ENCODE measurements around the gene P2RY2. TPM values are rescaled to one million over a fixed set of nuclear protein-coding genes. Genes with fewer than 3 reads are reported as not detected.

P2RY2 gene
- polyA plus RNA-seq, 3 donors from 2014 or later, result 0.30 TPM; not detected in 2

DNA sequence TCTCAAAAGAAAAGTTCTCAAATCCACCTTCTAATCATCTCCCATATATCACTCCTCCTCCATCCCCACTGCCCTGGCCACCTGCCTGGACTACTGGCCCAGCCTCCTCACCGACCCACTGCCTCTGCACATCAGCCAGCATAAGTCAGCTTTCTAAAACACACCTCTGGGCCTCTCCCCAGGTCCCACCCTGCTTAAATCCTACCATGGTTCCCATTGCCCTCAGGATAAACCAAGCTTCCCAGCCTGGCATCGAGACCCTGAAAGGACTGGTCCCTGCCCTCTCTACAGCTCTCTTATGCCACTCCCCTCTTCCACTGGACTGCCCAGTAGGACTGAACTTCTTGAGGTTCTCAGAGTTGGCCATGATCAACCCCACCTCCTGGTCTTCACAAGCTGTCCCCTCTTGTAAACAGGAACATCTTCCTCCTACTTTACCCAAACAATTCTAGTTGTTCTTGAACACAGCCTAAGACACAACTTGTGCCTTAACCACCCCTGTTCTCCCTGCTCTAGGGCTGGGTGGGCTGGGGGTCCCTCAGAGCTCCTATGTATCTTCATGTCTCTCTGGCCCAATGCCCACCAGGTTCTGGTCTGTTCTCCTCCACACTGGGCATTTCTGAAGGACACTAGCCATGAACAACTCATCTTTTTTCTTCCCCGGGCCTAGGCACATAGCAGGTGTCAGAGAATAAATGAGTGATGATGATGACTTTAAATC is 41.5 kb downstream of the P2RY2 start:
- Mint-ChIP-seq H3K27ac (peak overlapping the region in 1 of 6 donors; percentile 46), H3K4me1 (no peaks in the 10 kb centered on the region), H3K9me3 (no peaks in the 10 kb centered on the region), H3K36me3 (no peaks in the 10 kb centered on the region), H3K27me3 (ENCODE audit: low read depth in 3 of 3) (peaks cover 2 to 7% (median 5%) of the 10 kb centered on the region in 3 donors), H3K4me3 (no peak overlapping the region)
- DNase-seq, result no peak

DNA sequence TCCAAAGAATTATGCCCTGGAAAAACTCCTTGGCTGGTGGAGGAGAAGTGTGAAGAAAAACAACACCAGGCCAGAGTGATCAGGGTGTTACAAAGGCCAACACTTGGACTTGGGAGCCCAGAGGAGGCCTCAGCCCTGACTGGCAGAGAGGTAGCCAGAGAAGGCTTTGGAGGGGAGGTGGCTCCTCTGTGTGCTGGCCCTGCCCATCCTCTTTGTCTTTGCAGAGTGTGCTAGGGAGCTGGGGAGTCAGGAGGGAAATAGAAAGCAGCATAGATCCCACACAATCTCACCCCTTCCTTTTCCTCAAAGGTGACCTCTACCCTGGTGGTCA is 42.0 kb downstream of the P2RY2 start:
- no peak for DNase-seq
- Mint-ChIP-seq H3K4me3 (no peak overlapping the region), H3K36me3 (no peaks in the 10 kb centered on the region), H3K9me3 (no peaks in the 10 kb centered on the region), H3K27me3 (ENCODE audit: low read depth in 3 of 3) (peaks cover 4 to 7% (median 5%) of the 10 kb centered on the region in 3 donors), H3K4me1 (no peaks in the 10 kb centered on the region), H3K27ac (no peak overlapping the region)

DNA sequence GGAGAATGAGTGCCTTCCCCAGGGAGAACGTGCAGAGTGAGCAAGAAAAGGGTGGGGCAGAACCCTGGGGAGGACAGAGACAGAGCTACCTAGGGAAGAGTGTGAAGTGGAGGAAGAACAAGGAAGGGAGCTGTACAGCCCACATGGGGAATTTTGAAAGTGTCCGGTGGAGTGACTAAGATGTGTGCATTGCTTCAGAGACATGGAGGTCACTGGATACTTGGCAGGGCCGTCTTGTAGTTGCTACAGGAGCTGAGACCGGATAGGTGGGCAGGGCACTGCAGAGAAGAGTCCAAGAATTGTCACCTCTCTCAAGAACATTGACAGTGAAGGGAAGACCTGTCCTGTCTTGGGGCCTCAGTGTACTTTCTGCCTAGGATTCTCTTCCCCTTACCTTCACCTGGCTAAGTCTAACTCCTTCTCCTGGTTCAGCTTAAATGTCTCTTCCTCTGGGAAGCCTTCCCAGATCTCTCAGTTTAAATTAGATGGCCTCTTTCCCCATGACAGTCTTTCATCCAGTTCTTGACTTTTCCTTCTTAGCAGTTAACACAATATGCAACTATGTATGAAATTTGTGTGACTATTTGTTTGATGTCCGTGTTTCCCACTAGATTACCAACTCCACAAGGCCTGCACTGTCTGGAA is 44.9 kb downstream of the P2RY2 start:
- no peak for DNase-seq
- Mint-ChIP-seq H3K4me3 (no peak overlapping the region), H3K4me1 (no peaks in the 10 kb centered on the region), H3K27me3 (ENCODE audit: low read depth in 3 of 3) (peaks cover 4 to 8% (median 6%) of the 10 kb centered on the region in 3 donors), H3K27ac (no peak overlapping the region), H3K9me3 (no peaks in the 10 kb centered on the region), H3K36me3 (no peaks in the 10 kb centered on the region)

DNA sequence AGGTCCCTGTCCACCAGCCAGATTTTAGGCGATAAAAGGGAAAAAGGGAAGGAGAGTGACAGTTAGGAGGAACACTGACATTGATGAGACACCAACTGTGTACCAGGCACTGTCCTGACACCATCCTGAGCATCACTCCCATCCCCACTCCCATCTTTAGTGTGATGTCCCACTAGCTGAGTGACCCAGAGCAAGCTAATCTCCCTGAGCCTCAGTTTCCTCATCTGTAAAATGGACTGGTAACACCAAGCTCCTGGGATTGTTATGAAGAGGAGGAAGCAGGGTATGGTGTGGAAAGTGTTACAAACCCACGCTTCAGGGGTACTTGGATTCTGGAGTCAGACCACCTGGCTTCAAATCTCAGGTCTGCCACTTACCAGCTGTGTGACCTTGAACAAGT is 45.6 kb downstream of the P2RY2 start:
- H3K36me3 Mint-ChIP-seq, result no peaks in the 10 kb centered on the region
- no peaks in the 10 kb centered on the region for H3K4me1 Mint-ChIP-seq
- H3K27ac Mint-ChIP-seq, result no peak overlapping the region
- peaks cover 4 to 8% (median 6%) of the 10 kb centered on the region in 3 donors for H3K27me3 Mint-ChIP-seq (ENCODE audit: low read depth in 3 of 3)
- H3K9me3 Mint-ChIP-seq, result no peaks in the 10 kb centered on the region
- DNase-seq, result no peak
- H3K4me3 Mint-ChIP-seq, result no peak overlapping the region

DNA sequence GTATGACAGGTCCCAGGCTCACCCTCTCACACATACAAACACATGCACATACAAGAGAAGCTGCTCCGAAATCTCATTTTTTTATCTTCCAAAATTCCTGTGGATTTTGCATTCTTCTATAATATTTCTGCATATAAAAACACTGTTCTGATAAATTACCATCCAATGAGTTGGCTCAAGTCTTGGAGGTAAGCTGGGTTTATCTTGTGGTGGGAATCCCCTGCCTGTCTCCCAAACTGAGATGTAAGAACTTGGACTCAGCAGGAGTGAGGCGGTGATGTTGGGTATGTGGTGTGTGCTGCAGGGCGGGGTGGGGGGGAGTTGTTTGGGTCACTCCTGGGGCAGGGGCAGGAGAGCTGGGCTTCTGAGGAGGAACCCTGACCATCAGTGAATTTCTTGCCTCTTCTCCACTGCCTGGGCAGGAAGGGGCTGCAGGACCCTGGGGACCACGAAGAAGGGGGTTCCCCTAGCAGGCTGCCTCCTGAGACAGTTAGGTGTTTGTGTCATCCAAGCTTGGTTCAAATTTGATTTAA is 47.3 kb downstream of the P2RY2 start:
- Mint-ChIP-seq H3K27ac (no peak overlapping the region), H3K4me3 (no peak overlapping the region), H3K9me3 (no peaks in the 10 kb centered on the region), H3K36me3 (no peaks in the 10 kb centered on the region), H3K4me1 (no peaks in the 10 kb centered on the region), H3K27me3 (ENCODE audit: low read depth in 3 of 3) (peaks cover 4 to 11% (median 4%) of the 10 kb centered on the region in 3 donors)
- no peak for DNase-seq

DNA sequence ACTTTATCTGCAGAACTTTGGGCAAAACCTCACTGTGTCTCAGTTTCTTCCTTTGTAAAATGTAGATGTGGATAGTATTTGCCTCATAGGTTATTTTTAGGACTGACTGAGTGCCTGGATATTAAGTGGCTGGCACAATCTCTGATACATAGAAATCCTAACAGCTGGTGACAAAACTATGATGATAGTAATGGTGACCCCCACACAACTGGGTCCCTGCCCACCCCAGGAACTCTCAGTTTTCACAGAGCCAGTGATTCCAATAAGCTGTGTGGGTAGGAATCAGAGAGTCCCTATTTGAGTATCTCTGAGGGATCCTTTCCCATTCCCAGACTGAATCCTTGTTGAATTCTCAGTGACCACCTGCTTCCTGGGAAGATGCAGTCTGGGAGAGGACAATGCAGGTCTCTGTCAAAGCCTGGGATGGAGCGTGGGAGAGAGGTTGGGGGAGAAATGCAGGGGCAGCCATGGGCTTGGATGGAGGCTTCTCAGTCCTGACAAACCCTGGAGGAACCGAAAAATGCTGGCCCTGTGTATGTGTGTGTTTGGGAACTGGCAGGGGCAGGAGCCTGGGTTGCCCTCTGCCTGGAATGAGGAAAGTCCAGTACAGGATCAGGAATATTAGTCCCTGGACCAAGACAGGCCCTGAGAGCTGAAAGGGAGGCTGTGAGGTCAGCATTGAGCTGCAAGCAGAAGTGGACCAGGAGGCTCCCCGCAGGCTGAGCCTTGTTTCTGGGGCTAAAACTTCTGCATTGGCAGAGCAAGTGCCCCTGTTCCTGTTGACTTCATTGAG is 48.0 kb downstream of the P2RY2 start:
- H3K27me3 Mint-ChIP-seq (ENCODE audit: low read depth in 3 of 3), result peaks cover 4 to 11% (median 4%) of the 10 kb centered on the region in 3 donors
- no peak overlapping the region for H3K27ac Mint-ChIP-seq
- H3K4me1 Mint-ChIP-seq, result no peaks in the 10 kb centered on the region
- no peaks in the 10 kb centered on the region for H3K9me3 Mint-ChIP-seq
- DNase-seq, result no peak
- H3K4me3 Mint-ChIP-seq, result no peak overlapping the region
- H3K36me3 Mint-ChIP-seq, result no peaks in the 10 kb centered on the region

DNA sequence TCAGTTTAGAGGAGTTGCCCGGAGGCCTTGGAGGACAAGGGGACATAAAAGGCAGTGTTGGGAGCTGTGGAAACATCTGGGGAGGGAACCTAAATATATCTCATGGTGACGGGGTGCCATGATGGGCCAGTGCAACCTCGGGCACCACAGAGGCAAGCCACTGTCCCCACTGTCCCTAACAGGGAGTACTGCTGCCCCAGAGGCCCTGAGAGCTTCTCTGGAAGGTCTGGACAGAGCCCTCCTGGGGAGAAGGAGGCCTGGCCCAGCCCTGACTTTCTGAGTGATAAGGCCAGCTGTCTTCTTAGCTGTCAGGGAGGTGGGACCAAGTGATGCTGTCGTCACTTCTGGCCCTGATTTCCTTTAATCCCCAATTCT is 48.6 kb downstream of the P2RY2 start:
- Mint-ChIP-seq H3K36me3 (no peaks in the 10 kb centered on the region), H3K9me3 (no peaks in the 10 kb centered on the region), H3K4me1 (no peaks in the 10 kb centered on the region), H3K27ac (no peak overlapping the region), H3K4me3 (no peak overlapping the region), H3K27me3 (ENCODE audit: low read depth in 3 of 3) (peaks cover 4 to 11% (median 6%) of the 10 kb centered on the region in 3 donors)
- DNase-seq, result no peak

DNA sequence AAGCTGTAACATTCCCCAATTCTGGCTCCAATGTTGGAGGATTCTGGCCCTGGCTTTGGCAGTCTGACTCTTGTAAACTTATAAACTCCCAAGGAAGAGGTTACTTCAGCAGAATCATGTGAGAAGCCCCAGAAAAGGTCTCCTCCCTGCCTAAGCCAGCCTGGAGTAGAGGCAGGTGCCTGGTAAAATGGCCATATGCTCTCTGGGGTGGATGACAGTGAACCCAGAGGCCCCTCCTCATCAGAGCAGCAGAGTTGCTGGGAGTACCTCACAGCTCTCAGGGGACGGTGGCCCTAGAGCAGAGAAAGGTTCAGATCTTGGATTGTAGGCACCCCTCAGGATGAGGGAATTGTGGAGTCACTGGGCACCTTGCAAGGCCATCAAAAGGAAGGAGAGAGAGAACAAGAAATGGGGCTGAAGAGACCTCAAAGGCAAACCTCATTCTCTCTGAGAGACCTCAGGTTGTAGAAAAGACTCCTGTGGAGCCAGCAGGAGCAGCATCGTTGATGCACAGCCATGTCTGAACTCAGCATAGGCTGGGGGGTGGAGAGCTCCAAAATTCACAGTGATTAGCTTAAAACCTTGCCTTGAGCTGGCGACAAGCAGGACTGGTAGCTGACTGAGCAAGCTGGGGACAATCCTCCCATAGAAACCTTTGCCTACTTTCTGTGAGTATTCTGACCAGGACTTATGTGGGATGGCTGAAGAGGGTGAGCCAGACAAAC is 49.2 kb downstream of the P2RY2 start:
- Mint-ChIP-seq H3K9me3 (no peaks in the 10 kb centered on the region), H3K27ac (no peak overlapping the region), H3K4me1 (no peaks in the 10 kb centered on the region), H3K4me3 (no peak overlapping the region), H3K27me3 (ENCODE audit: low read depth in 3 of 3) (peaks cover 4 to 8% (median 6%) of the 10 kb centered on the region in 3 donors), H3K36me3 (no peaks in the 10 kb centered on the region)
- no peak for DNase-seq

DNA sequence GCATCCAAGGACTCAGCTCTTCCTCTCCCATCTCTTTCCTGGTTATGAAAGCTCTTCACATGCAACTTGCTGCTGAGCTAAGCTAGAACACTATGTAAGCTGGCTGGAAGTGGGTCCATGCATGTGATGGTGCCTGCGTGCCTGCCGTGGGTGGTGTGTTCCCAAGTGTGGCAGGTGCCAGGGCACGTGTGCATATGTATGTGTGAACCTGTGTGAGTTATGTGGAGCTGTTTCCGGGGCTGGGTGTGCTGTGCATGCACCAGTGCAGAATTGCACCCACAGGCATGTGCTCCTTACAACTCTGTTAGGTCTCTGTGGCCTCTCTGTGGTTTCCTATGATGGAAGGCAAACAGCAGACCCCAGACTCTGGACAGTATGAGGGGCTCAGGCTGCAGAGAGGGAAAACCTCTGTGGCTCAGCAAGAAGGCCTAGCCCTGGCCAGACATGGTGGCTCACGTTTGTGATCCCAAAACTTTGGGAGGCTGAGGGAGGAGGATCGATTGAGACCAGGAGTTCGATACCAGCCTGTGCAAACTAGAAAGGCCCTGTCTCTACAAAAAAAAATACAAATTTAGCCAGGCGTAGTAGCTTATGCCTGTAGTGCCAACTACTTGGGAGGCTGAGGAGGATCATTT is 49.9 kb downstream of the P2RY2 start:
- no peak for DNase-seq
- no peaks in the 10 kb centered on the region for H3K36me3 Mint-ChIP-seq
- no peak overlapping the region for H3K4me3 Mint-ChIP-seq
- H3K9me3 Mint-ChIP-seq, result no peaks in the 10 kb centered on the region
- peaks cover 4 to 8% (median 6%) of the 10 kb centered on the region in 3 donors for H3K27me3 Mint-ChIP-seq (ENCODE audit: low read depth in 3 of 3)
- H3K4me1 Mint-ChIP-seq, result no peaks in the 10 kb centered on the region
- H3K27ac Mint-ChIP-seq, result no peak overlapping the region

DNA sequence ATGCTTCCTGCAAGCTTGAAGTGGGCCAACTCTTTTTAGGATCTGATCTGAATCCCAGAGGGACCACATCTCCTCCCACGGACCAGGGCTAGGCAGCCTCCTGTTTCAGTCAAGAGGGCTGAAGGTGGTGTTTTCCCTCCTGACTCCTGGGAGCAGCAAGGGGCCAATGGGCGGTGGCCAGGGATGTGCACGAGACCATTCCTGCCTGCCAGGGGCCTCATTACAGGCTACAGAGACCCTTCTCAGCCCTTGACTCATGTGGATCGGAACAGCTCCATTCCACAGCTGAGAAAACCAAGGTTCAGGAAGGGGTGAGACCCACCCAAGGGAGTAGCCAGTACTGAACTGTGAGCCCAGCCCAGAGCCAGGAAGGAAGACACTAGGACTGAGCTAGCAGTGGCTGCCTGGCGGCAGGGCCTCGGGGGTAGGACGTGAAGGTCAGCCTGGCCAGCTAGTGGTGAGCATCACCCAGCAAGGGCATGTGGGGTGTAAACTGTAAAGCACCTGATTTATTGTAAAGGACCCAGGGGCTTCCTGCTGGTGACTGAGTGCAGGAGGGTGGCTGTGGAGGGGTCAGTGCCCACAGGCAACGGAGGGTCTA is 50.7 kb downstream of the P2RY2 start:
- H3K4me3 Mint-ChIP-seq, result no peak overlapping the region
- H3K36me3 Mint-ChIP-seq, result no peaks in the 10 kb centered on the region
- H3K27me3 Mint-ChIP-seq (ENCODE audit: low read depth in 3 of 3), result peaks cover 2 to 5% (median 4%) of the 10 kb centered on the region in 3 donors
- H3K4me1 Mint-ChIP-seq, result no peaks in the 10 kb centered on the region
- no peak overlapping the region for H3K27ac Mint-ChIP-seq
- DNase-seq, result no peak
- H3K9me3 Mint-ChIP-seq, result no peaks in the 10 kb centered on the region

DNA sequence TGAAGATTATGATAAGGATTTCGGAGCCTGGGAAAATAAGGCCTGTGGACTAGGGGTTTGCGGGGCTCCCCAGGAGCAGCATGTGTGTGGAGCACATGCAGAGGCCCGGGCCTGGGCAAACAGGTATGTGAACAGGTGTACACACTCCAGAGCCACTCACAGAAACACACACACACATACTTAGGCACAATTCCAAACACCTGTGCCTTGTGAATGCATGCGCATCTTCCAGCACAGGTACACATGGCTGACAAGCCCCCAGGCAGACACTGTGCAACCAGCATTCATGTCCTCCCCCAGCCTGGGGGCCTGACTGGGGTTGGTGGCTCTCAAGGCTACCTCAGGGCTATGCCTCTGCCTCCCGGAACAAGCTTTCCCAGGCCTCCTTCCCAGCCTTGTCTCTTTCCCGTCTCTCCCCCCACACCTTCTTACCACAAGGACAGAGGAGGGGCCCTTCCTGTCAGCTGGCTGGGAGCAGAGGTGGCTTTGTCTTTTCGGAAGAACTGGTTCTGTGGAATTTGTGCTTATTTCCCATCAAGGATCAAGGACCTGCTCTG is 51.5 kb downstream of the P2RY2 start:
- Mint-ChIP-seq H3K4me1 (no peaks in the 10 kb centered on the region), H3K4me3 (peak overlapping the region in 1 of 5 donors; percentile 36), H3K27ac (no peak overlapping the region), H3K27me3 (ENCODE audit: low read depth in 3 of 3) (peaks cover 2 to 5% (median 4%) of the 10 kb centered on the region in 3 donors), H3K36me3 (no peaks in the 10 kb centered on the region), H3K9me3 (no peaks in the 10 kb centered on the region)
- no peak for DNase-seq

DNA sequence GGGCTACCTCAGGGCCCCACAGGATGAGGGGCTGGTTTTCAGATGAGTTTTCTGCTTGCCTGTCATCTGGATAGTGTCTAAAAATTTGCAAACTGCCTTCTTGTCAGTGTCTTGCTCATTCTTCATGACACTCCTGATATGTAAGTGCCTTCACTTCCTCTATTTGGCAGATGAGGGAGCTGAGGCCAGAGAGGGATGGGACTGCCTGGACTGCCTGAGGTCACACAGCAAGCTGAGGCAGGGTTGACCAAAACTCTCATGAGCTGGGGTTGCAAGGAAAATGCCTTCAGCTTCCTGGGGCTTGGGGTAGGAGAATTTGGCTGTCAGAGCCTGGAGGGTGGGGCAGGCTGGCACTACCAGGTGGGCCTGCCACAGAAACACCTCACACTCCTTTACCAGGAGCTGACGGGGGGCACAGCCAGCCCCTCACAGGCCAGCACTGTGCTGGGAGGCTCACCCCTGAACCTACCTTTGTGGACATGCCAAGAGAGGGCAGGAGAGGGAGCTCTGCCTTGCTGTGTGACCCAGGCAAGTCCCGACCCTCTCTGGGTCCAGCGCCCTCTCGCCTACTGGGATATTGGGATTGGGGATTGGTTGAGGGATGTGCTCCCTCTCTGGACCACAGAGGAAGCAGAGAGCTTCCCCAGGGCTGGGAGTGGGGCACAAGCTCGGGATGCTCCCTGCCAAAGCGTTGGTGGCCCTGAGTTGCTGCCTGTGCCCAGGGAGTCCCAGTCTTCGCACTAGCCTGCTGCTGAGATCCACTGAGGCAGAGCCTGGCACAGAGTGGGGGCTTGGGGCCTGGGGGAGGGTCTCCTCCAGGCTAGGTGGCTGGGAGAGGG is 52.2 kb downstream of the P2RY2 start:
- Mint-ChIP-seq H3K4me3 (peak overlapping the region in 1 of 5 donors; percentile 36), H3K9me3 (no peaks in the 10 kb centered on the region), H3K27me3 (ENCODE audit: low read depth in 3 of 3) (peaks cover 0 to 5% (median 2%) of the 10 kb centered on the region in 3 donors), H3K4me1 (no peaks in the 10 kb centered on the region), H3K27ac (peak overlapping the region in 1 of 6 donors; percentile 11), H3K36me3 (no peaks in the 10 kb centered on the region)
- DNase-seq, result no peak

All from immature natural killer cell (primary cell).